ENCODE results near the gene CMTM8.

The CMTM8 gene

DNA sequence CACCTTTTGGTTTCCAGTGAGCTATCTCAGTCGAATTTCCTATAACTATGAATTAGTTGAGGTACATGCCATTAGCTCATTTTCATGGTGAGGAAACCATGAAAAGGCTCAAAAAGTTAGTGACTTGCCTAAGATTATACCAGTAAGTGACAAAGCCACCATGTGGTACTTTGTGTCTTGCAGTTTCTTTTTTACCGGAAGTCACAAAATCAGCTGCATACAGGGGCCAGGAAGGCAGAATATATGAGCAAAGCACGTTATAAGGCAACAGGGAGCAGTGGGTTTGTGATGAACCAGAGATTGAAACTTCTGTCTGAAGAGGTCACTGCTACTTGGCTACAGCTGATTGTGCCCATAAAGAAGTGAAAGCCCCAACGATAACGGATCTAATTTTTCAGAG is 50.3 kb downstream of the CMTM8 start:
- TF ChIP-seq CTCF (IDR thresholded peaks at IDR 0.05; ENCODE audit: extremely low read depth, insufficient read depth, missing control alignments) = no peak
- DNase-seq (ENCODE audit: low spot score) = peak; percentile 13
- in situ Hi-C loops (cut with MboI; ENCODE audit: low pct_unique_long_range_greater_than_20kb, low sequenced_read_pairs, unreplicated experiment) = no loop called here

DNA sequence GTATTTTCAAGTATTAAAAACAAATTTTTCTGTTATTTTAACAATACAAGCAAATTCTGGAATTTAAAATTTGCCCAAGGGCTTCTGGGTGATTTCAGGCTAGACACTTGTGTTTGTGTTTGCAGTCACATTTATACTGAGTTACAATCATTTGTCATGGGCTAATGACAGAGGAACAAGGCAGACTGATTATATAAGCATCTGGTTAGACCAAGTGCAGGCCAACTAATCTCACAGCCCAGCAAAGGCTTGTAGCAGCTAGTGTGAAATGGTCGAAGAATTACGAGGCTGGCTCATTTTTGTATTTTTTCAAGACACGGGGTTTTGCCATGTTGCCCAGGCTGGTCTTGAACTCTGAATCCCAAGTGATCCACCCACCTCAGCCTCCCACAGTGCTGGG is 52.1 kb downstream of the CMTM8 start:
- no peak for DNase-seq (ENCODE audit: low spot score)
- no peak for TF ChIP-seq CTCF (IDR thresholded peaks at IDR 0.05; ENCODE audit: extremely low read depth, insufficient read depth, missing control alignments)
- in situ Hi-C loops (cut with MboI; ENCODE audit: low pct_unique_long_range_greater_than_20kb, low sequenced_read_pairs, unreplicated experiment) = no loop called here

DNA sequence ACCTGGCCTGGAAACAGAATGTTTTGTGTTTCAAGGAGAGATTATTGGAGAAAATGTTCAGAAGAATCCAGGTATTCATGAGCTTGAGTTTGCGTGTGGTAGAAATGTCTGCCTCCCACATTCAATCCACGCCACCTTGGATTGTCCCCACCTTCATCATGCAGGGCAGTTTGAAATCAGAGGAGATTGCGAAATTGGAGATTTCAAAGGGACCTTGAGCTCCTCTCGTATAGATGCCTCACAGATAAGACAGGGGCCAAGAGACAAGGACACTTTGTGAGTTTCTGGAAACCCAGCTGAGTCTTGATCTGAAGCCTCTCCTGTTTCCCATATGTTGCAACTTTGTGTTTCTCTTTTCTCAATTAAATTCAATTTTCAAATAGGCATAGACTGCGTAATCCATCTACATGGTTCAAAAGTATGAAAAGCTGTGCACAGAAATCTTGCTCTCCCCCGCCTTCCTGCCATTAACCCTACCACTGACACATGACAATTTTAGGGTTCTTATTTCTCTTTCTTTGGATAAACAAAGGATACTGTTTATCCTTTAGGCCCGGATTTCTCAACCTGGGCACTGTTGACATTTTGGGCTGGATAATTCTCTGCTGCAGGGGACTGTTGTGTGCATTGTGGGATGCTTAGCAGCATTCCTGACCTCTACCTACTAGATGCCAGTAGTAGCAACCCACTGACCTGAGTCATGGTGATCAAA is 53.8 kb downstream of the CMTM8 start:
- DNase-seq (ENCODE audit: low spot score) = no peak
- in situ Hi-C loops (cut with MboI; ENCODE audit: low pct_unique_long_range_greater_than_20kb, low sequenced_read_pairs, unreplicated experiment) = no loop called here
- TF ChIP-seq CTCF (IDR thresholded peaks at IDR 0.05; ENCODE audit: extremely low read depth, insufficient read depth, missing control alignments) = no peak

DNA sequence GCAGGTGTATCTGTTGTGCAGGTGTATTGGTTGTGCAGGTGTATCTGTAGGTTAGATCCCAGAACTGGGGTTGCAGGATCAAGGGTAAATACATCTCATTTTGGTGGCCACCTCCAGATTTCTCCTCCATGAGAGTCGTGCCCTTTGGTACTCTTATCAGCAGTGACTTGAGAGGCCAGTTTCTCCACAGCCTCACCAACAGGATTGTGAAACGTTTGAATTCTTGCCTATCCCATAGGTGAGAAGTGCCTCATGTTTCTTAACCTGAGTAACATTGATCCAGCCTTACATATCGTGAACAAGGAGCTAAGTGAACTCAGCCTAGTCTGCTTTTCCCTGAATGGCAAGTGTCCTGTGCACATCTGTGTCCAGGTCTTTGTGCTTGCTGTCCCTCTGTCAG is 55.4 kb downstream of the CMTM8 start:
- DNase-seq (ENCODE audit: low spot score) = no peak
- TF ChIP-seq CTCF (IDR thresholded peaks at IDR 0.05; ENCODE audit: extremely low read depth, insufficient read depth, missing control alignments) = no peak
- in situ Hi-C loops (cut with MboI; ENCODE audit: low pct_unique_long_range_greater_than_20kb, low sequenced_read_pairs, unreplicated experiment) = no loop called here

- TF ChIP-seq CTCF (IDR thresholded peaks at IDR 0.05; ENCODE audit: extremely low read depth, insufficient read depth, missing control alignments) = peak; percentile 86
- in situ Hi-C loops (cut with MboI; ENCODE audit: low pct_unique_long_range_greater_than_20kb, low sequenced_read_pairs, unreplicated experiment) = no loop called here
Measured at GRCh38 chr3:32296251-32297204, 58.0 kb downstream of the CMTM8 start.

GRCh38 chr3:32297366-32297765 is 58.9 kb downstream of the CMTM8 start:
- no peak for DNase-seq (ENCODE audit: low spot score)
- in situ Hi-C loops (cut with MboI; ENCODE audit: low pct_unique_long_range_greater_than_20kb, low sequenced_read_pairs, unreplicated experiment) = no loop called here
- TF ChIP-seq CTCF (IDR thresholded peaks at IDR 0.05; ENCODE audit: extremely low read depth, insufficient read depth, missing control alignments) = no peak

More at GRCh38 chr3:32296251-32297204, 58.0 kb downstream of the CMTM8 start:
- DNase-seq (ENCODE audit: low spot score) = peak; percentile 68

Data from GM13977 (cell line).